ENCODE data around the gene NMU.
"Not testable (repeated sequence)": the region's sequence is repeated elsewhere in the genome, so short reads cannot be mapped to it uniquely, and the experiment has no call there.

NMU gene

DNA sequence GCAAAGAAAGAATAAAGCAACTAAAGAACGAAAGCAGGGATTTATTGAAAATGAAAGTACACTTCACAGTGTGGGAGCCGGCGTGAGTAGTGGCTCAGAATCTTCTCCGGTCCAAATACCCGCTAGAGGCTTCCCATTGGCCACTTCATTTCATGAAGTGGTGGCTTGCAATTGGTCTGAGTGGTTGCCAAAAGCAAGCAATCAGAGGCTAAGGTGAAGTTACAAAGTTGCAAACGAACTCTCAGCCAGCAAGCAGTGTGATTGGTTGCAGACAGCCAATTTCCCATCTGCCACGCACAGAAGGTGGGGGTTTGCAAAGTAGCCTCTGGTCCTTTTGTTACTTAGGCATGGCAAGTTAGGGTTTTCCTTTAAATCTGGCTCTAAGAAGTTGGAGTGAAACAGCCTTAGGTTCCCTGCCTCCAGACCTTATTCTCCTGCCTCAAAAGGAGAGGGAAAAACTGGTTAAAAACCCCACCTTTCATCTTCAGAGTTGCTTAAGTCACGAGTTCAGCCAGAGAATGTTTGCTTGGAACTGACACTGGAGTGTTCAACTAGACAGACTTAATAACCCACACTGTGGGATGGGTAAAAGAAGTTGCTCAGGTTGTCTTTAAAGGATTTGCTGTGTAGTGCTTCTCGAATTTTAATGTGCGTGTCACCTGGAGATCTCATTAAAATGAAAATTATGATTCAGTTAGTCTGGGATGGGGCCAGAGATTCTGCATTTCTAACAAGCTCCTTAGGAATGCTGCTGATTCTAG lies 82.5 kb downstream of the NMU start:
- no peak for DNase-seq

GRCh38 chr4:55551964-55552363 lies 84.1 kb downstream of the NMU start:
- not testable (repeated sequence) for DNase-seq

GRCh38 chr4:55549888-55550287 lies 86.2 kb downstream of the NMU start:
- no peak for DNase-seq

GRCh38 chr4:55547918-55548317 lies 88.2 kb downstream of the NMU start:
- DNase-seq: no peak

DNA sequence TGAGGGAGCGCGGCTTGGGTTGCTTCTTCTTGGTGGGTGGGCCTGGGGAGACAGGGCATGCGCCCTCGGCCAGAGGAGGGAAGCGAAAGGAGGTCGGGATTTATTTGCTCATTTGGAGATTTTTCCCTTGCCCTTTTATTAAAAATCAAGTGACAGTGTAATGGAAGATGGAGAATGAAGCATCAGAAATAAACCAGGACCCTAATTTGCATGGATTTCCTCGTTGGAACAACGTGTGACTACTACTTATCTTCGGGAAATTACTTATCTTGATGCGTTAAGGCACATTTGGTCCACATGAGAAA lies 88.7 kb downstream of the NMU start:
- DNase-seq: no peak

DNA sequence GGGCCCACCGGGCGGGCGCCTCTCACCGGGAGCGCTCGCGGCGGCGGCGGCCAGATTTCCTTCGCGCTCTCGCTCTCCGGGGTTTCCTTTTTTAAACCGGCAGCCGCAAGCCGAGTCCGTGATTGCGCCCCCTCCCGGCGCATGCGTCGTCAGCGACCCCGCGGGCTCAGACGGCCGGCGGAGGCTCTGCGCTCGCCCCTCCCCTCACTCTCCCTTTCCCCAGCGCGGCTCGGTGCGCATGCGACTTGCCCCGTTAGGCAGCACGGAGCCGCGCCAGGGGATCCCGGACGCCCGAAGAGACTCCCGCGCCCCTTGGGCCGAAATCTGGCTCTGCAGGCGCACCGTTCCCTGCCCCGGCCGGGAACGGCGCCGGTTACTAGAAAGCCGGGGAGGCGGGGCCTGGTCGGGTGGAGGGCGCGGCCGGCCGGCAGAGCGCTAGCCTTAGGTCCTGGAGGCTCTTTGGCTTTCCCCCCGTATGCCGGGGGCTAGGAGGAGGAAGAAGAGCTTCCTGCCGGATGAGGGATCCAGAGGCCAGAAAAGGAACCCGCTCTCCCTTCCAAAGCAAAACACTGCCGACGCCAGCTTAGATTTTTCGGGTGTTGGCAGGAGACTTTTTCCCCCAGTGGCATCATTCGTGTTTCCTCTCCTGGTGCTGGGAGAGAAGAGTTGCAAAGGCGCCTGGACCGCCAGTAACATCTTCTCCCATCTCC lies 89.2 kb downstream of the NMU start, which contains the start of gene CLOCK:
Gene CLOCK (minus strand): TSS at position 154 of the 710 bp plus-strand sequence. CDS start 64,124 bp downstream, outside the sequence.
- peak; percentile 88 to 90 for DNase-seq

DNA sequence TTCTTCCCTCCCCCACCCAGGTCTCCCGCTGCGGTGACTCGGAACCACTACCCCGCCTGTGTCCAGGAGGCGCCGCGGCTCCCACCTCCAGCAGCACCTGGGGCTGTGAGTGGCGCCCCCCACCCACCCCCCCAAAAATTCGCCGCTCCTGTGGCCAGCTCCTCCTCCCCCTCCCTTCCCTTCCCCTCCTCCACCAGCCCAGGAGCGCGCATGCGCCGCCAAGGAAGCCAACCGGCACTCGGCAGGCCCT lies 89.7 kb downstream of the NMU start:
- DNase-seq: no peak

DNA sequence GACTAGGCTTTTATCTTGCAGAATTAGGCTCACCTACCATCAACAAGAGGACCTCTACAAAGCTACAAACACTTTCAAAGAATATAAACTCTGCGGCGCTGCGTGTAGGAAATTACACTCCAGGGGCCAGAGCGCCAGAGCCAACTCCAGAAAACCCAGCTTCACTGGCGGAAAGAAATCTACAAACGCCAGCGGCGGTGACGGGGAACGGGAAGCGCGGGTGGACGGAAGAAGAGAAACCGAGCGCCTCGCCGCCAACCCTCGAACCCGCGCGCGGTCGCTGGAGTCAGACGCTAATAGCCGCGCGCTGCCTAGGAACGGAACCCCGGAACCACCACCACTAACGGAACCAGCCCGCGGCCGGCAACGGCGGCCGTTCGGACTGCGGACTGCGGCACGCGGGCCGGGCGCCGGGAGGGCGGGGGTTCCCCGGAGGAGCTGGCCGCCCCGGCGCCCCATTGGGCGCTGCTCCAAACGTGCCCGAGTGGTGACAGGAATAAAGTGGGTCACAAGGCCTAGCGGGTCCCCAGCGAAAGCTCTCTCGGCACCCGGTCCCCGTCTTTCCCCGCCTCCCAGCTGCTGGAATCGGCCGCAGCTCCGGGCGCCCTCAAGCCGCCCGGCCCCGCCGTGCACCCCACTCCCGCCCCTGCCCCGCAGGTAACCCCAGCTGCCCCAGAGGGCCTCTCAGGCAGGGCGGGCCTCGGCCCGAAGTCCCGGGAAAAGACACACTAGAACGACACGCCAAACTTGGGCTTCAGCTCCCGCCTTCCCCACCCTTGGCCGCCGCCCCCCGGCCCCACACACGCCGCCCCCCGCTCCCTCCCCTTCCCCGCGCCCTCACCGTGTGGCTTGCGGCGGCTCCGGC lies 90.2 kb downstream of the NMU start:
- DNase-seq: peak; percentile 71 to 77
